Omental fat pad (tissue), 4 donors: ENCODE measurements around the gene ARSB. TPM values are rescaled to one million over a fixed set of nuclear protein-coding genes. Genes with fewer than 3 reads are reported as not detected.
"Not testable (repeated sequence)": the region's sequence is repeated elsewhere in the genome, so short reads cannot be mapped to it uniquely, and the experiment has no call there.

Experiments
- ATAC-seq: fragments of 150-250 bp; one replicate; pipeline ENCODE4 v1.9.1; 2016; ENCODE audit warnings: mild to moderate bottlenecking, moderate library complexity; ENCODE audit not compliant: low FRiP score
- DNase-seq: peaks from one replicate; pipeline ENCODE4 v3.0.0-alpha.2; 2019; ENCODE audit warnings: low spot score
- CTCF ChIP-seq, 3 donors: fragments of 450-650 bp; IDR thresholded peaks; one replicate each; pipeline ENCODE4 v1.5.1; 2016 to 2017; ENCODE audit warnings: antibody characterized with exemption in 3 of 3, mild to moderate bottlenecking in 3 of 3, moderate library complexity in 2 of 3
- total RNA-seq, 4 donors: library from RNA; depleted of rRNA; stranded (reverse); fragments of >200 nt; gene quantifications; one replicate each; pipeline ENCODE4 v1.1.0, GENCODE V29; 2016

The ARSB gene
- total RNA-seq, 4 donors from 2014 or later: 15.4 to 22.7 (median 15.8) TPM

GRCh38 chr5:78765756-78766411 lies 219.2 kb downstream of the ARSB start:
- no peak for ATAC-seq
- TF ChIP-seq CTCF (IDR thresholded peaks at IDR 0.05): no peak
- no peak for DNase-seq

- ATAC-seq: no peak
- no peak for DNase-seq
- no peak for TF ChIP-seq CTCF (IDR thresholded peaks at IDR 0.05)
Observed at GRCh38 chr5:78765116-78765515, 220.0 kb downstream of the ARSB start.

GRCh38 chr5:78763659-78764189 lies 221.4 kb downstream of the ARSB start:
- ATAC-seq: no peak
- no peak for DNase-seq
- TF ChIP-seq CTCF (IDR thresholded peaks at IDR 0.05): no peak

DNA sequence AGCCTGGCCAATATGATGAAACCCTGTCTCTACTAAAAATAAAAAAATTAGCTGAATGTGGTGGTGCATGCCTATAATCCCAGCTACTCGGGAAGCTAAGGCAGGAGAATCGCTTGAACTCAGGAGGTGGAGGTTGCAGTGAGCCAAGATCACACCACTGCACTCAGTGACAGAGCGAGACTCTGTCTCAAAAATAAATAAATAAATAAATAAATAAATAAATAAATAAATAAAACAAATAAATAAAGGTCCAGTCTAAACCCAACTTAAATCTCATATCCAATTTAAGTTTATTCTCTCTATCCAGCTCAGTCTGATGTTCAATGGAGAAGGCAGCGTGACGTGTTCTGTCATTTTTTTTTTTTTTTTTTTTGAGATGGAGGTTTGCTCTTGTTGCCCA lies 222.4 kb downstream of the ARSB start:
- ATAC-seq, DNase-seq: not testable (repeated sequence)

- DNase-seq: no peak
- no peak for ATAC-seq
- no peak for TF ChIP-seq CTCF (IDR thresholded peaks at IDR 0.05)
Observed at GRCh38 chr5:78761840-78762239, 223.3 kb downstream of the ARSB start.

DNA sequence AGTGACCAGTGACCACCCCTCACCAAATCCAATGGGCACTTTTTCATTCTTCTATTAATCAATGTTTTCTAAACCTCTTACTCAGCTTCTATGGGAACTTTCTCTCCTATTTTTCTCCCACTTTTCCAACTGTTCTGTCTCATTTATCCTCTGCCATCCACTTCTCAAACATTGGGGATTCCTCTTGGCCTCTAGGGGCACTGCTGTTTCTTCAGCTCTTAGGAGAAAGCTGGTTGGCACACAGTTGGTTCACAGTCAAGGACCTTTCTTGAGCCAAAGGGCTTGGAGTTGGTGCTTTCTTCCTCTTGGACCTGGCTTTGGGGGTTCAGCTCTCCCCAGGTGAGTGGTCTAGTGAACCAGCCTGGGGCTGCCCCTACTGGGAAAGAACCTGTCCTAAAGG lies 224.3 kb downstream of the ARSB start:
- DNase-seq (no peak), ATAC-seq (no peak)
- TF ChIP-seq CTCF (IDR thresholded peaks at IDR 0.05): no peak

- no peak for ATAC-seq
- no peak for DNase-seq
- no peak for TF ChIP-seq CTCF (IDR thresholded peaks at IDR 0.05)
Observed at GRCh38 chr5:78760366-78760765, 224.7 kb downstream of the ARSB start.
